Brain microvascular endothelial cell (primary cell): ENCODE results near the gene PACRG.

ENCODE experiments used
- DNase-seq: peaks from one replicate; pipeline ENCODE4 v3.0.0-alpha.2; 2020
- H3K27ac ChIP-seq: fragments of 250-450 bp; sonication (Bioruptor Pico); 2 replicates; pipeline ENCODE4 v1.5.1; 2020; ENCODE audit warnings: mild to moderate bottlenecking, moderate library complexity
- H3K27me3 ChIP-seq: fragments of 250-450 bp; sonication (Bioruptor Pico); replicated peaks from 2 replicates; pipeline ENCODE4 v1.5.1; 2020; ENCODE audit warnings: mild to moderate bottlenecking
- H3K36me3 ChIP-seq: fragments of 250-450 bp; sonication (Bioruptor Pico); replicated peaks from 2 replicates; pipeline ENCODE4 v1.5.1; 2020; ENCODE audit warnings: mild to moderate bottlenecking
- H3K4me3 ChIP-seq: 2 replicates; pipeline ENCODE4 v1.5.1; 2011; ENCODE audit warnings: low read depth, mild to moderate bottlenecking, control low read depth, low read length, moderate library complexity
- in situ Hi-C: cut with HindIII; loops from 2 replicates; pipeline ENCODE4 v1.10.0; 2017; ENCODE audit warnings: low sequenced_read_pairs, low pct_ligation_motif_present
- TF ChIP-seq, protein P1 (sequence below): IDR thresholded peaks from 2 replicates; pipeline ENCODE4 v1.5.1; 2011; ENCODE audit warnings: low read depth, mild to moderate bottlenecking, moderate library complexity, low read length, control low read depth, inconsistent platforms; ENCODE audit errors: missing control alignments

The PACRG gene

DNA sequence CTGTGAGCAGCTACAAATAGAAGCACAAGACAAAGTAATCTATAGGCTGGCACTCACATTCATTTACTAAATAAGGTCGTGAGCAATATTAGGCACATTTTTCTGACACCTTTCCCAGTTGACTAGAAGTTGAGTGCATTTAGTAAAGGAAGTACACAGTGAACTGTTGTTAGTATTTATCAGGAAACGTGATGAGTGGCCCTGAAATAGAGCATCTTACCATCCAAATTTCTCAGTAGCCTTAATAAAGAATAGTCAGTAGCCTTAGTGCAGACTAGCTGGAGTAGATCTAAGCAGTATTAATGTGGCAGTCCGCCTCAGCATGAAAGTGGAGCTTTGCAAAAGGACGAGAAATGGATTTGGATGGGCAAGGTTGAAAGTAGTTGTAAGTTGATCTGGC, 481.2 kb downstream of the PACRG start:
- in situ Hi-C loops: no loop called here

DNA sequence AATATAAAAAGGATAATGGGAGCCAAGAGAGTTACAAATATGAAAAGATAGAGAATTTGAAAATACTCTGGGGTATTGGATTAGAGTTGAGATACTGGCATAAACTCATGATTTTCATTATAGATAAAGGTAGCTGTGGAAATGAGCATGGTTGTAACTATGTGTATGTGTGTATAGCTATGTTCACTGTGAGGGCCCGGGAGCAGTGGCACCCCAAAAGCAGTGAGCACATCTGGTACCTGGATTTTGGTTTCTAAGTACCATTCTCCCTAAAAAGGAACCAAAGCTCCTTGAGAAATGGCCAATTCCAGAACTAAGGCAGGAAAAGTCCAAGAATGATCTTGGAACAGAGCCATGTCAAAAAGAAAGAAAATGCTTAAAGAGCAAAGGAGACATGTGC, 484.3 kb downstream of the PACRG start:
- no peak for DNase-seq
- Histone ChIP-seq H3K36me3 (no peaks in the 10 kb centered on the region), H3K27me3 (no peaks in the 10 kb centered on the region), H3K27ac (no peak overlapping the region), H3K4me3 (no peak overlapping the region)
- TF ChIP-seq, protein P1, sequence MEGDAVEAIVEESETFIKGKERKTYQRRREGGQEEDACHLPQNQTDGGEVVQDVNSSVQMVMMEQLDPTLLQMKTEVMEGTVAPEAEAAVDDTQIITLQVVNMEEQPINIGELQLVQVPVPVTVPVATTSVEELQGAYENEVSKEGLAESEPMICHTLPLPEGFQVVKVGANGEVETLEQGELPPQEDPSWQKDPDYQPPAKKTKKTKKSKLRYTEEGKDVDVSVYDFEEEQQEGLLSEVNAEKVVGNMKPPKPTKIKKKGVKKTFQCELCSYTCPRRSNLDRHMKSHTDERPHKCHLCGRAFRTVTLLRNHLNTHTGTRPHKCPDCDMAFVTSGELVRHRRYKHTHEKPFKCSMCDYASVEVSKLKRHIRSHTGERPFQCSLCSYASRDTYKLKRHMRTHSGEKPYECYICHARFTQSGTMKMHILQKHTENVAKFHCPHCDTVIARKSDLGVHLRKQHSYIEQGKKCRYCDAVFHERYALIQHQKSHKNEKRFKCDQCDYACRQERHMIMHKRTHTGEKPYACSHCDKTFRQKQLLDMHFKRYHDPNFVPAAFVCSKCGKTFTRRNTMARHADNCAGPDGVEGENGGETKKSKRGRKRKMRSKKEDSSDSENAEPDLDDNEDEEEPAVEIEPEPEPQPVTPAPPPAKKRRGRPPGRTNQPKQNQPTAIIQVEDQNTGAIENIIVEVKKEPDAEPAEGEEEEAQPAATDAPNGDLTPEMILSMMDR: no peak
- in situ Hi-C loops: no loop called here

More for the DNA sequence above, 481.2 kb downstream of the PACRG start:
- TF ChIP-seq, protein P1: no peak
- Histone ChIP-seq H3K27ac (no peak overlapping the region), H3K27me3 (no peaks in the 10 kb centered on the region), H3K4me3 (no peak overlapping the region), H3K36me3 (no peaks in the 10 kb centered on the region)
- DNase-seq: no peak

DNA sequence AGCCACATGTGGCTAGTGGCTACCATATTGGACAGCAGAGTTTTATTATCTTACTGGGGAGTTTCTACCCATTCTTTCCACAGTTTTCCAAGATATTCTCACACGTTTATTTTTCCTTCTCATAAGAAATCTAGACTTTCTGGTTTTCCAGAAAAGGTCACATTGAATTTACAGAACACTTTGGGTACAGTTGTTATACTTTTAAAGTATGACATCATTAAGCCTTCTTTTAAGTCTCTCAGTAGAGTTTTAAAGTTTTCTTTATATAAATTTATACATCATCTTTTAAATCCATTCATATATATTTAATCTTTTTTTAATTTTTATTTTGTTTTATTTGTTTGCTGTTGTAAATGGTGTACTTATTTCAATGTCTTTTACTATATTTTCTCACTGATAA, 486.5 kb downstream of the PACRG start:
- Histone ChIP-seq H3K36me3 (no peaks in the 10 kb centered on the region), H3K4me3 (no peak overlapping the region), H3K27me3 (no peaks in the 10 kb centered on the region), H3K27ac (no peak overlapping the region)
- in situ Hi-C loops: no loop called here
- TF ChIP-seq, protein P1: no peak
- no peak for DNase-seq

DNA sequence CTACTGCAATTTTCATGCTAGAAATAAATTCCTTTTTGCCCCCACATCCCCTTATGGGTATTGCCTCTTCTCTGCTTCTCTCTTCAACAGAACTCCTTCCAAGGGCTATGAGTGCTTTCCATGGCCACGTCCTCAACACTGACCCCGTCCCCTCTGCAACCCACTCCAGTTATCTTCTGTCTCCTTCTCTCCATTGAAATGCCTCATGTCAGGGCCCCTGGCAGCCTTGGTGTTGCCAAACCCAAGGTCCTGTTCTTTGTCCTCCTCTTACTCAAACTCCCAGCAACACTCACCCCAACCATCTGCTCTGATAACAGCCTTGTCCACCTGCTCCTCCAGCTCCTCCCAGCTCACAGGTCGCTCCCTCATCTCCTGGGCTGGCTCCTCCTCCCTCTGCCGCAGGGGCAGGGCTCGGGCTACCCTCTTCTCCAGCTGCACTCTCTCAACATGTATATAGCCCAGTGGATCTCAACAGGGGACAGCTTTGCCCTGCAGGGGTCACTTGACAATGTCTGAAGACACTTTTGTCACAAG, 490.7 kb downstream of the PACRG start:
- in situ Hi-C loops: no loop called here

DNA sequence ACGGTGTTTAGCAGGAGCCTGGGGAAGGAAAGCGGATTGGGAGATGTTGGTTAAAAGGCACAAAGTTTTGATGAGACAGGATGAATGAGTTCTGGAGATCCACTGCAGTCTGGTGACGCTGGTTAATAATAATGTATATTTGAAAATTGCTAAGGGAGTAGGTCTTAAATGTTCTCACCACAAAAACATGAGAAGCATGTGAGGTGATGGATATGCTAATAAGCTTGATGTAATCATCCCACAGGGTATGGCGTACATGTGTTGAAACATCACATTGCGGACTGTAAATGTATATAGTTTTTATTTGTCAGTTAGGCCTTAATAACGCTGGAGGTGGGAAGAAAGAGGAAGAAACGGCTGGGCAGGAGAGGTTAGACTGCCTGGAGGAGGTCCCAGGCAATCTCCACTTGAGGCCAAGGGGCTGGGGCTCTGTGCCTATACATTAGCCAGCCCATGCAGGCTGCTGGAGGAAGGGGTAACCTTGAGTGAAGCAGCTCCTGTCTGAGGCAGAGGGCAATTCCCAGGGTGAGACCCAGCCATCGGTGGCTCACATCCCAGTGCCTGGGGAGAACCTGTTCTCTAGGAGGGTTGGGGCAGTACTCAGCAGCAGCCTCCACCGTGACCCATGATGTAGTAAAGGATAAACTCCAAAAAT, 498.5 kb downstream of the PACRG start:
- Histone ChIP-seq H3K27me3 (no peaks in the 10 kb centered on the region), H3K27ac (peak overlapping the region; percentile 45), H3K36me3 (no peaks in the 10 kb centered on the region), H3K4me3 (no peak overlapping the region)
- TF ChIP-seq, protein P1: no peak
- in situ Hi-C loops: no loop called here
- peak; percentile 54 for DNase-seq

More for the DNA sequence above, 490.7 kb downstream of the PACRG start:
- Histone ChIP-seq H3K27ac (no peak overlapping the region), H3K4me3 (no peak overlapping the region), H3K27me3 (no peaks in the 10 kb centered on the region), H3K36me3 (no peaks in the 10 kb centered on the region)
- TF ChIP-seq, protein P1: no peak
- DNase-seq: no peak

DNA sequence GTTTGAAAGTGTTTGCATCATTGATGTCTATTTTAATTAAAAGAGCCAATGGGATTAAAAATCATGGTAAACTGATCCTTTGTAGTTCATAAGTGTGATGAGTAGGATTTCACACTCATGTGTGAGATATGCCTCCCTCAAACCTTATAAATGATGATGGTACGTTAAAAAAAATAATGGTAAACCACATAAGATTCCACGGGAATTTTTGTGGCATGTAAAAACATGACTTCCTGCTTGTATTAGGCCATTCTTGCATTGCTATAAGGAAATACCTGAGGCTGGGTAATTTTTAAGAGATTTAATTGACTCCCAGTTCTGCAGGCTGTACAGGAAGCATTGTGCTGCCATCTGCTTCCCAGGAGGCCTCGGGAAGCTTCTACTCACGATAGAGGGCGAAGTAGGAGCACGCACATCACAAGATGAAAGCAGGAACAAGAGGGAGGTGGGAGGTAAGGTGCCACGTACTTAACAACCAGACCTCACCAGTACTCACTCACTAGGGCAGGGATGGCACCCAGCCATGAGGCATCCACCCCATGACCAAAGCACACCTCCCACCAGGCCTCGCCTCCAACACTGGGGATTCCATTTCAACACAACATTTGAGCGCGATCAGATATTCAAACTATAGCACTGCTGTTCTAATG, 499.2 kb downstream of the PACRG start:
- no peak overlapping the region for H3K4me3 ChIP-seq
- DNase-seq: peak; percentile 62
- TF ChIP-seq, protein P1: peak; percentile 8
- no peaks in the 10 kb centered on the region for H3K27me3 ChIP-seq
- peak overlapping the region; percentile 32 for H3K27ac ChIP-seq
- no peaks in the 10 kb centered on the region for H3K36me3 ChIP-seq
- in situ Hi-C loops: no loop called here
